Loucy (cell line): ENCODE results near the gene SFMBT2.

ENCODE experiments used
- H2AFZ ChIP-seq: fragments of 200-600 bp; sonication (generic); 2 replicates; pipeline ENCODE4 v1.6.0; 2016; ENCODE audit warnings: antibody characterized with exemption, mild to moderate bottlenecking, low read length, moderate library complexity
- H3F3A ChIP-seq: fragments of 200-600 bp; 2 replicates; pipeline ENCODE4 v1.6.0; 2016; ENCODE audit warnings: antibody characterized with exemption, low read depth, mild to moderate bottlenecking
- H3K27me3 ChIP-seq: fragments of 200-600 bp; sonication (generic); 2 replicates; pipeline ENCODE4 v1.6.1; 2014; ENCODE audit warnings: low read length, mild to moderate bottlenecking; ENCODE audit not compliant: insufficient read depth, poor library complexity, severe bottlenecking
- H3K36me3 ChIP-seq: fragments of 200-600 bp; sonication (generic); 2 replicates; pipeline ENCODE4 v1.6.1; 2016; ENCODE audit warnings: low read length; ENCODE audit not compliant: insufficient read depth
- H3K4me1 ChIP-seq: fragments of 200-600 bp; sonication (generic); 2 replicates; pipeline ENCODE4 v1.5.1; 2014; ENCODE audit warnings: low read length, mild to moderate bottlenecking; ENCODE audit not compliant: insufficient read depth, poor library complexity, severe bottlenecking
- H3K4me2 ChIP-seq: fragments of 200-600 bp; sonication (generic); 2 replicates; pipeline ENCODE4 v1.6.0; 2014; ENCODE audit warnings: antibody characterized with exemption, low read length, low read depth, mild to moderate bottlenecking; ENCODE audit not compliant: poor library complexity, severe bottlenecking
- H3K4me3 ChIP-seq: fragments of 200-600 bp; sonication (generic); 2 replicates; pipeline ENCODE4 v1.5.1; 2014; ENCODE audit warnings: low read length, mild to moderate bottlenecking, mixed read lengths; ENCODE audit not compliant: poor library complexity, severe bottlenecking
- H3K79me2 ChIP-seq: fragments of 200-600 bp; sonication (generic); 2 replicates; pipeline ENCODE4 v1.6.1; 2014; ENCODE audit warnings: low read length; ENCODE audit not compliant: insufficient read depth
- H3K9ac ChIP-seq: fragments of 200-600 bp; sonication (generic); 2 replicates; pipeline ENCODE4 v1.6.0; 2014; ENCODE audit warnings: mild to moderate bottlenecking, low read depth, low read length, moderate library complexity; ENCODE audit not compliant: poor library complexity, severe bottlenecking
- H3K9me2 ChIP-seq: fragments of 200-600 bp; sonication (generic); replicated peaks from 2 replicates; pipeline ENCODE4 v1.6.1; 2016; ENCODE audit warnings: low read depth, low read length, mixed read lengths
- H3K9me3 ChIP-seq: fragments of 200-600 bp; sonication (generic); 2 replicates; pipeline ENCODE4 v1.6.1; 2014; ENCODE audit warnings: mild to moderate bottlenecking, antibody characterized with exemption, low read length, low read depth; ENCODE audit not compliant: insufficient read depth
- H4K20me1 ChIP-seq: fragments of 200-600 bp; sonication (generic); 2 replicates; pipeline ENCODE4 v1.6.0; 2014; ENCODE audit warnings: antibody characterized with exemption, low read length, mild to moderate bottlenecking; ENCODE audit not compliant: insufficient read depth, poor library complexity, severe bottlenecking
- CTCF ChIP-seq: fragments of 200-600 bp; sonication (generic); conservative IDR thresholded peaks from 2 replicates; pipeline ENCODE4 v1.5.1; 2014; ENCODE audit warnings: mild to moderate bottlenecking, antibody characterized with exemption, low read length
- EZH2phosphoT487 ChIP-seq: fragments of 200-600 bp; IDR thresholded peaks from 2 replicates; pipeline ENCODE4 v1.6.1; 2018; ENCODE audit warnings: antibody characterized with exemption, mild to moderate bottlenecking, moderate library complexity, borderline replicate concordance

Gene SFMBT2

GRCh38 chr10:7279303-7279702, 131.5 kb downstream of the SFMBT2 start:
- no peak overlapping the region for H2AFZ ChIP-seq
- H3K9ac ChIP-seq, result no peak overlapping the region
- H3K4me3 ChIP-seq, result no peak overlapping the region
- no peaks in the 10 kb centered on the region for H3F3A ChIP-seq
- peaks cover 75% of the 10 kb centered on the region; the same call in 1 of the 2 replicates for H3K36me3 ChIP-seq
- no peaks in the 10 kb centered on the region for H3K4me1 ChIP-seq
- peaks cover 4% of the 10 kb centered on the region; the same call in 1 of the 2 replicates for H3K79me2 ChIP-seq
- H3K27me3 ChIP-seq, result no peaks in the 10 kb centered on the region
- H3K4me2 ChIP-seq, result no peak overlapping the region
- no peaks in the 10 kb centered on the region for H3K9me3 ChIP-seq
- no peaks in the 10 kb centered on the region for H4K20me1 ChIP-seq
- H3K9me2 ChIP-seq, result no peaks in the 10 kb centered on the region
- TF ChIP-seq CTCF (no peak), EZH2phosphoT487 (no peak)

GRCh38 chr10:7277867-7278266, 133.0 kb downstream of the SFMBT2 start:
- no peak overlapping the region for H3K4me2 ChIP-seq
- no peaks in the 10 kb centered on the region for H4K20me1 ChIP-seq
- H3K9me2 ChIP-seq, result no peaks in the 10 kb centered on the region
- peaks cover 4% of the 10 kb centered on the region; the same call in 1 of the 2 replicates for H3K79me2 ChIP-seq
- H3K9me3 ChIP-seq, result no peaks in the 10 kb centered on the region
- TF ChIP-seq CTCF, result no peak
- TF ChIP-seq EZH2phosphoT487, result no peak
- peaks cover 68% of the 10 kb centered on the region; the same call in 1 of the 2 replicates for H3K36me3 ChIP-seq
- no peaks in the 10 kb centered on the region for H3F3A ChIP-seq
- no peaks in the 10 kb centered on the region for H3K27me3 ChIP-seq
- no peak overlapping the region for H3K9ac ChIP-seq
- no peak overlapping the region for H3K4me3 ChIP-seq
- no peaks in the 10 kb centered on the region for H3K4me1 ChIP-seq
- H2AFZ ChIP-seq, result no peak overlapping the region

GRCh38 chr10:7277432-7277831, 133.4 kb downstream of the SFMBT2 start:
- H3K4me3 ChIP-seq, result no peak overlapping the region
- peaks cover 4% of the 10 kb centered on the region; the same call in 1 of the 2 replicates for H3K79me2 ChIP-seq
- H4K20me1 ChIP-seq, result no peaks in the 10 kb centered on the region
- no peaks in the 10 kb centered on the region for H3K9me3 ChIP-seq
- no peaks in the 10 kb centered on the region for H3K9me2 ChIP-seq
- H3K36me3 ChIP-seq, result peaks cover 64% of the 10 kb centered on the region; the same call in 1 of the 2 replicates
- TF ChIP-seq CTCF, result no peak
- no peak for TF ChIP-seq EZH2phosphoT487
- no peaks in the 10 kb centered on the region for H3F3A ChIP-seq
- no peaks in the 10 kb centered on the region for H3K4me1 ChIP-seq
- no peak overlapping the region for H2AFZ ChIP-seq
- H3K27me3 ChIP-seq, result no peaks in the 10 kb centered on the region
- H3K4me2 ChIP-seq, result no peak overlapping the region
- no peak overlapping the region for H3K9ac ChIP-seq
